Glomerular visceral epithelial cell (primary cell): ENCODE data around the gene POLR1E.

Experiments used
- DNase-seq: peaks from one replicate; pipeline ENCODE4 v3.0.0-alpha.2; 2016; ENCODE audit errors: extremely low spot score

The POLR1E gene

GRCh38 chr9:37538099-37538498, 52.4 kb downstream of the POLR1E start:
- no peak for DNase-seq

GRCh38 chr9:37539634-37540033, 53.9 kb downstream of the POLR1E start:
- DNase-seq, result no peak

GRCh38 chr9:37540634-37541033, 54.9 kb downstream of the POLR1E start:
- DNase-seq, result no peak

GRCh38 chr9:37541465-37541864, 55.7 kb downstream of the POLR1E start:
- DNase-seq, result no peak

GRCh38 chr9:37542488-37542887, 56.7 kb downstream of the POLR1E start:
- DNase-seq, result no peak

- peak; percentile 28 for DNase-seq
These were observed 57.1 kb downstream of the POLR1E start for GRCh38 chr9:37542895-37543294.

- no peak for DNase-seq
These were observed 57.7 kb downstream of the POLR1E start for GRCh38 chr9:37543468-37543867.

- DNase-seq, result no peak
These were observed 61.7 kb downstream of the POLR1E start for GRCh38 chr9:37547328-37547878.

- no peak for DNase-seq
These were observed 63.8 kb downstream of the POLR1E start for GRCh38 chr9:37549527-37549926.

- DNase-seq, result no peak
These were observed 65.0 kb downstream of the POLR1E start for GRCh38 chr9:37550781-37551180.

GRCh38 chr9:37551468-37551867, 65.7 kb downstream of the POLR1E start:
- no peak for DNase-seq

- no peak for DNase-seq
These were observed 66.1 kb downstream of the POLR1E start for GRCh38 chr9:37551888-37552287.
